ENCODE results near the gene ZDHHC4. TPM values are rescaled to one million over a fixed set of nuclear protein-coding genes. Genes with fewer than 3 reads are reported as not detected.

The ZDHHC4 gene
- total and polyA plus RNA-seq, 2 of the 13 experiments (the other 11 are each of a cell fraction or from before 2014, with no cell fraction given), result 83.2 to 188 TPM

- TF ChIP-seq, protein P1, sequence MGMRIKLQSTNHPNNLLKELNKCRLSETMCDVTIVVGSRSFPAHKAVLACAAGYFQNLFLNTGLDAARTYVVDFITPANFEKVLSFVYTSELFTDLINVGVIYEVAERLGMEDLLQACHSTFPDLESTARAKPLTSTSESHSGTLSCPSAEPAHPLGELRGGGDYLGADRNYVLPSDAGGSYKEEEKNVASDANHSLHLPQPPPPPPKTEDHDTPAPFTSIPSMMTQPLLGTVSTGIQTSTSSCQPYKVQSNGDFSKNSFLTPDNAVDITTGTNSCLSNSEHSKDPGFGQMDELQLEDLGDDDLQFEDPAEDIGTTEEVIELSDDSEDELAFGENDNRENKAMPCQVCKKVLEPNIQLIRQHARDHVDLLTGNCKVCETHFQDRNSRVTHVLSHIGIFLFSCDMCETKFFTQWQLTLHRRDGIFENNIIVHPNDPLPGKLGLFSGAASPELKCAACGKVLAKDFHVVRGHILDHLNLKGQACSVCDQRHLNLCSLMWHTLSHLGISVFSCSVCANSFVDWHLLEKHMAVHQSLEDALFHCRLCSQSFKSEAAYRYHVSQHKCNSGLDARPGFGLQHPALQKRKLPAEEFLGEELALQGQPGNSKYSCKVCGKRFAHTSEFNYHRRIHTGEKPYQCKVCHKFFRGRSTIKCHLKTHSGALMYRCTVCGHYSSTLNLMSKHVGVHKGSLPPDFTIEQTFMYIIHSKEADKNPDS (CRISPR knock-in tag; IDR thresholded peaks at IDR 0.05), result no peak
- TF ChIP-seq PITX1 (CRISPR knock-in tag; IDR thresholded peaks at IDR 0.05) (peak; percentile 81), DR1 (CRISPR knock-in tag; IDR thresholded peaks at IDR 0.05) (no peak), ELF4 (CRISPR knock-in tag; IDR thresholded peaks at IDR 0.05; ENCODE audit: borderline replicate concordance) (no peak), ZBTB34 (CRISPR knock-in tag; IDR thresholded peaks at IDR 0.05) (peak; percentile 92), CREB1 (IDR thresholded peaks at IDR 0.05) (peak; percentile 47; the same call in 1 of the 2 replicates), CREB1 (CRISPR knock-in tag; IDR thresholded peaks at IDR 0.05) (peak; percentile 71), CHD4 (IDR thresholded peaks at IDR 0.05; ENCODE audit: borderline replicate concordance, low read length) (peak; percentile 56; the same call in 1 of the 2 replicates), DMAP1 (CRISPR knock-in tag; IDR thresholded peaks at IDR 0.05) (peak; percentile 38; the same call in 1 of the 2 replicates), GFI1 (CRISPR knock-in tag; IDR thresholded peaks at IDR 0.05; ENCODE audit: borderline replicate concordance) (peak; percentile 80), ZNF557 (CRISPR knock-in tag; IDR thresholded peaks at IDR 0.05) (no peak), ELF3 (CRISPR knock-in tag; IDR thresholded peaks at IDR 0.05) (peak; percentile 84), ZMYM2 (CRISPR knock-in tag; IDR thresholded peaks at IDR 0.05) (peak; percentile 16; the same call in 1 of the 2 replicates), AFF4 (CRISPR knock-in tag; IDR thresholded peaks at IDR 0.05) (0 out of 2 replicates have a peak, but pooled peaks have one; percentile 20), ZNF792 (CRISPR knock-in tag; IDR thresholded peaks at IDR 0.05) (peak; percentile 36; the same call in 1 of the 2 replicates), KAT8 (CRISPR knock-in tag; IDR thresholded peaks at IDR 0.05) (peak; percentile 83), FOXJ3 (CRISPR knock-in tag; IDR thresholded peaks at IDR 0.05; ENCODE audit: borderline replicate concordance) (peak; percentile 89; the same call in 1 of the 2 replicates), ZNF841 (CRISPR knock-in tag; IDR thresholded peaks at IDR 0.05; ENCODE audit: borderline replicate concordance) (no peak), KDM6A (CRISPR knock-in tag; IDR thresholded peaks at IDR 0.05; ENCODE audit: low read depth) (0 out of 2 replicates have a peak, but pooled peaks have one; percentile 30), ZNF547 (CRISPR knock-in tag; IDR thresholded peaks at IDR 0.05) (peak; percentile 34; the same call in 1 of the 2 replicates)
- TF ChIP-seq, protein P2, sequence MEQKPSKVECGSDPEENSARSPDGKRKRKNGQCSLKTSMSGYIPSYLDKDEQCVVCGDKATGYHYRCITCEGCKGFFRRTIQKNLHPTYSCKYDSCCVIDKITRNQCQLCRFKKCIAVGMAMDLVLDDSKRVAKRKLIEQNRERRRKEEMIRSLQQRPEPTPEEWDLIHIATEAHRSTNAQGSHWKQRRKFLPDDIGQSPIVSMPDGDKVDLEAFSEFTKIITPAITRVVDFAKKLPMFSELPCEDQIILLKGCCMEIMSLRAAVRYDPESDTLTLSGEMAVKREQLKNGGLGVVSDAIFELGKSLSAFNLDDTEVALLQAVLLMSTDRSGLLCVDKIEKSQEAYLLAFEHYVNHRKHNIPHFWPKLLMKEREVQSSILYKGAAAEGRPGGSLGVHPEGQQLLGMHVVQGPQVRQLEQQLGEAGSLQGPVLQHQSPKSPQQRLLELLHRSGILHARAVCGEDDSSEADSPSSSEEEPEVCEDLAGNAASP (CRISPR knock-in tag; IDR thresholded peaks at IDR 0.05; ENCODE audit: borderline replicate concordance), result peak; percentile 98
These were observed 1.1 kb downstream of the ZDHHC4 start (continued) for GRCh38 chr7:6578114-6579084.
